GM12801 (cell line): ENCODE data around the gene PCGF3.

ENCODE experiments used
- CTCF ChIP-seq: IDR thresholded peaks from one replicate; pipeline ENCODE4 v1.5.1; 2011; ENCODE audit warnings: control low read depth; ENCODE audit not compliant: insufficient read length; ENCODE audit errors: extremely low read depth

Gene PCGF3

GRCh38 chr4:771464-771863 is 65.8 kb downstream of the PCGF3 start:
- TF ChIP-seq CTCF = no peak

GRCh38 chr4:772118-772517 is 66.5 kb downstream of the PCGF3 start:
- no peak for TF ChIP-seq CTCF

- no peak for TF ChIP-seq CTCF
Measured at GRCh38 chr4:772776-773175, 67.1 kb downstream of the PCGF3 start.

- TF ChIP-seq CTCF = no peak
Measured at GRCh38 chr4:773214-773613, 67.6 kb downstream of the PCGF3 start.

GRCh38 chr4:776743-777441 is 71.3 kb downstream of the PCGF3 start:
- no peak for TF ChIP-seq CTCF

GRCh38 chr4:777520-778262 is 72.1 kb downstream of the PCGF3 start:
- TF ChIP-seq CTCF = no peak

GRCh38 chr4:779555-779954 is 73.9 kb downstream of the PCGF3 start:
- TF ChIP-seq CTCF = no peak
